GM19452 (cell line): ENCODE measurements around the gene ADAMTS19.

Source experiments
- ATAC-seq: cut with Tn5 transposase; IDR thresholded peaks from one replicate; pipeline ENCODE4 v1.9.1; 2021; ENCODE audit not compliant: unreplicated experiment

The ADAMTS19 gene

GRCh38 chr5:129465776-129466344, 5.8 kb downstream of the ADAMTS19 start:
- no peak for ATAC-seq

- no peak for ATAC-seq
Observed at GRCh38 chr5:129474544-129474943, 14.4 kb downstream of the ADAMTS19 start.

- no peak for ATAC-seq
Observed at GRCh38 chr5:129476751-129477150, 16.7 kb downstream of the ADAMTS19 start.

- no peak for ATAC-seq
Observed at GRCh38 chr5:129477532-129477931, 17.4 kb downstream of the ADAMTS19 start.

GRCh38 chr5:129481161-129481560, 21.1 kb downstream of the ADAMTS19 start:
- no peak for ATAC-seq

- ATAC-seq, result no peak
Observed at GRCh38 chr5:129496421-129496820, 36.3 kb downstream of the ADAMTS19 start.

GRCh38 chr5:129496864-129497595, 36.9 kb downstream of the ADAMTS19 start:
- no peak for ATAC-seq

GRCh38 chr5:129499208-129499852, 39.2 kb downstream of the ADAMTS19 start:
- ATAC-seq, result peak; percentile 62

GRCh38 chr5:129500101-129500500, 40.0 kb downstream of the ADAMTS19 start:
- ATAC-seq, result no peak

GRCh38 chr5:129506086-129506485, 46.0 kb downstream of the ADAMTS19 start:
- no peak for ATAC-seq

- ATAC-seq, result no peak
Observed at GRCh38 chr5:129506950-129507349, 46.9 kb downstream of the ADAMTS19 start.

GRCh38 chr5:129507527-129507926, 47.4 kb downstream of the ADAMTS19 start:
- ATAC-seq, result no peak

- no peak for ATAC-seq
Observed at GRCh38 chr5:129508606-129509005, 48.5 kb downstream of the ADAMTS19 start.

- no peak for ATAC-seq
Observed at GRCh38 chr5:129509363-129509975, 49.4 kb downstream of the ADAMTS19 start.

GRCh38 chr5:129511291-129511690, 51.2 kb downstream of the ADAMTS19 start:
- ATAC-seq, result no peak

- no peak for ATAC-seq
Observed at GRCh38 chr5:129541051-129541450, 81.0 kb downstream of the ADAMTS19 start.

GRCh38 chr5:129541648-129542251, 81.7 kb downstream of the ADAMTS19 start:
- peak; percentile 86 for ATAC-seq

GRCh38 chr5:129547137-129547536, 87.0 kb downstream of the ADAMTS19 start:
- no peak for ATAC-seq

- ATAC-seq, result no peak
Observed at GRCh38 chr5:129554134-129554904, 94.2 kb downstream of the ADAMTS19 start.

- ATAC-seq, result no peak
Observed at GRCh38 chr5:129563585-129563984, 103.5 kb downstream of the ADAMTS19 start.

GRCh38 chr5:129569295-129569694, 109.2 kb downstream of the ADAMTS19 start:
- ATAC-seq, result no peak
